GM12892 (cell line): ENCODE data around the gene MYO1H.

Experiments
- DNase-seq: peaks from one replicate; pipeline ENCODE4 v3.0.0; 2011; ENCODE audit not compliant: insufficient read length
- FAIRE-seq: peaks from 2 replicates; lab custom pipeline; 2011; peaks lifted over from hg19 to GRCh38; lab: Jason Lieb, UNC
- POLR2A ChIP-seq: IDR thresholded peaks from 2 replicates; pipeline ENCODE4 v1.6.1; 2011; ENCODE audit warnings: low read depth, low read length, control low read depth
- POLR2AphosphoS5 ChIP-seq: IDR thresholded peaks from 2 replicates; pipeline ENCODE4 v1.6.1; 2011; ENCODE audit warnings: low read depth, low read length, control low read depth
- TAF1 ChIP-seq: IDR thresholded peaks from 2 replicates; pipeline ENCODE4 v1.6.1; 2011; ENCODE audit warnings: low read depth, mild to moderate bottlenecking, control low read depth, low read length, borderline replicate concordance

The MYO1H gene

GRCh38 chr12:109443794-109444193 lies 96.1 kb downstream of the MYO1H start:
- DNase-seq (no peak), FAIRE-seq (no peak)
- TF ChIP-seq POLR2AphosphoS5, result no peak
- no peak for TF ChIP-seq POLR2A
- TF ChIP-seq TAF1, result no peak

- no peak for DNase-seq
- no peak for TF ChIP-seq POLR2AphosphoS5
- TF ChIP-seq POLR2A, result no peak
- TF ChIP-seq TAF1, result no peak
- no peak for FAIRE-seq
Measured at GRCh38 chr12:109444259-109444658, 96.6 kb downstream of the MYO1H start.

GRCh38 chr12:109445191-109445609 lies 97.5 kb downstream of the MYO1H start:
- no peak for TF ChIP-seq POLR2AphosphoS5
- TF ChIP-seq POLR2A, result no peak
- no peak for TF ChIP-seq TAF1
- no peak for DNase-seq
- no peak for FAIRE-seq

GRCh38 chr12:109446869-109447268 lies 99.2 kb downstream of the MYO1H start:
- FAIRE-seq (no peak), DNase-seq (no peak)
- TF ChIP-seq TAF1 (no peak), POLR2A (no peak), POLR2AphosphoS5 (no peak)

GRCh38 chr12:109447482-109447881 lies 99.8 kb downstream of the MYO1H start:
- DNase-seq (no peak), FAIRE-seq (no peak)
- TF ChIP-seq TAF1, result no peak
- no peak for TF ChIP-seq POLR2A
- no peak for TF ChIP-seq POLR2AphosphoS5

- DNase-seq, result no peak
- TF ChIP-seq POLR2A (no peak), TAF1 (no peak), POLR2AphosphoS5 (no peak)
Measured at GRCh38 chr12:109448272-109448671, 100.6 kb downstream of the MYO1H start.

GRCh38 chr12:109448707-109449390 lies 101.1 kb downstream of the MYO1H start:
- FAIRE-seq, result no peak
- no peak for TF ChIP-seq POLR2AphosphoS5
- no peak for TF ChIP-seq POLR2A
- no peak for TF ChIP-seq TAF1
- no peak for DNase-seq

More at GRCh38 chr12:109448272-109448671, 100.6 kb downstream of the MYO1H start:
- FAIRE-seq, result no peak

- TF ChIP-seq TAF1 (no peak), POLR2AphosphoS5 (no peak), POLR2A (no peak)
- DNase-seq (no peak), FAIRE-seq (no peak)
Measured at GRCh38 chr12:109449845-109450532, 102.3 kb downstream of the MYO1H start.

GRCh38 chr12:109450980-109451379 lies 103.3 kb downstream of the MYO1H start:
- no peak for FAIRE-seq

GRCh38 chr12:109451400-109451799 lies 103.7 kb downstream of the MYO1H start:
- no peak for FAIRE-seq
- TF ChIP-seq TAF1 (no peak), POLR2AphosphoS5 (no peak), POLR2A (no peak)
- no peak for DNase-seq

More at GRCh38 chr12:109450980-109451379, 103.3 kb downstream of the MYO1H start:
- no peak for DNase-seq
- TF ChIP-seq POLR2AphosphoS5 (no peak), TAF1 (no peak), POLR2A (no peak)

GRCh38 chr12:109452489-109452888 lies 104.8 kb downstream of the MYO1H start:
- TF ChIP-seq POLR2AphosphoS5 (no peak), TAF1 (no peak), POLR2A (no peak)
- FAIRE-seq (no peak), DNase-seq (no peak)
